ENCODE data around the gene NAGS.
"Not testable (repeated sequence)": the region's sequence is repeated elsewhere in the genome, so short reads cannot be mapped to it uniquely, and the experiment has no call there.

The NAGS gene

DNA sequence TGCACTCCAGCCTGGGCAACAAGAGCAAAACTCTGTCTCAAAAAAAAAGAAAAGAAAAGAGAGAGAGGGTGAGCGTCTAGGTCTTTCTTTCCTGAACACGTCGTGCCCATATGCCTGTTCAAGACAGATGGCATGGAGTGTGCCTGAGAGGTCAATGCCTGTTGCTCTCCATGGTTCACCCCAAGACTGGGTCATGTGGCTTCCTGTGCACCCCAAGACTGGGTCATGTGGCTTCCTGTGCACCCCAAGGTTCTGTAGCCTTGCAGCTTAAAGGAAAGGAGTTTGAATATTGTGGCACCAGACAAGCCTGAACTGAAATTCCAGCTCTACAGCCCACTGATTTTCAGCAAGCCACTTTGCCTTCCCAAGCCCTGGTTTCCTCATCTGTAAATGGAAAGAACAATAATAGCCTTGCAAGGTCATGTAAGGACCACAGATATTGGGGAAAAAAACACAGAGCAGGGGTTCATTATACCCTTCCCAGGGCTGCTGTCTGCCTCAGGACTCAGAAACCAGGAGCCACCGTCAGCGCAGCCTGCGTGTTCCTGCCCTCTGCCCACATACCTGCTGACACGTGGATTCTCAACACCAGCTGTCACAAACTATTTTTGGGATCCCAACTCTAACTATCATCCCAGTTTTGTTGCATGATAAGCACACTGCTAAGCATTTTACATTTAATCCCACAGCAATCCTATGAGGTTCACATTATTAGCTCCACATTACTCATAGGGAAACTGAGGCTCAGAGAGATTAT lies 18.0 kb upstream of the NAGS start:
- DNase-seq: no peak

DNA sequence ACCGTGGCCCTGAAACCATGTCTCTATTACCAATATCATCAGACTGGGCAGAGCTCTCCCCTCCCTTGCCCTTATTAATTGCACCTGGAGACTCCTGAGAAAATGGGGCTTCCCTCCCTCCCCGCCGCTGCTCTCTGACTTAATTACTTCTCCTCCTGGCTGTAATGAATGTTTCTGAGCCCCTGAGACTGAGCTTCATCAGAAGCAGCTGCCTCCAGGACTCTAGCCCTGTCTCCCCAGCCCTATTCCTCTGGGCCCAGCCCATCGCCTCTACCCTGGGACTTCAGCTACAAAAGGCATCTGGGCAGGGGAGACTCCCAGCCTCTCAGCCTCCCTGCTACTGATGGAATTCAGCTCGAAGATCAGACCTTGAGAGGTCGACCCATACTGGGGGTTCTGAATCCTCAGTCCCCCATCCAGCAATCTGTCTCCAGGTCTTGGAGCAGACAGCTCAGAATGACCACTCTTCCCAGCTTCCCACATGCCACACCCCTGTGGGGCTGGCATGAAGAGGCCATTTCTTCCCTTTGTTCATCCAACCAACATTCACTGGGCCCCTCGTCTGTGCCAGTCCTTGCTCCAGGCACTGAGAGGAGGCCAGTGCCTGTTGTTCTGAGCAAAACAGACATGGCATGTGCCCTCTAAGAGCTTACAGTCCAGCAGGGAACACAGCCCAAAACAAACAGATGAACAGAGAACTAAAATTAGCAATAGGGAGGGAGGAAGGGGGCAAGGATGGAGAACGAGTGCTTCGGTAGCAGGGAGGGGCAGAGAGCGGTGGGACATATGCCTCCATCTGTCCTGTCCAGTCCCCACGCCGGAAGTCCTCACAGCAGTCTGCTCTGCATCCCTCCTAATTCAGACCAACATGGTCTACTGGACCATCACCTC lies 17.0 kb upstream of the NAGS start:
- no peak for DNase-seq

DNA sequence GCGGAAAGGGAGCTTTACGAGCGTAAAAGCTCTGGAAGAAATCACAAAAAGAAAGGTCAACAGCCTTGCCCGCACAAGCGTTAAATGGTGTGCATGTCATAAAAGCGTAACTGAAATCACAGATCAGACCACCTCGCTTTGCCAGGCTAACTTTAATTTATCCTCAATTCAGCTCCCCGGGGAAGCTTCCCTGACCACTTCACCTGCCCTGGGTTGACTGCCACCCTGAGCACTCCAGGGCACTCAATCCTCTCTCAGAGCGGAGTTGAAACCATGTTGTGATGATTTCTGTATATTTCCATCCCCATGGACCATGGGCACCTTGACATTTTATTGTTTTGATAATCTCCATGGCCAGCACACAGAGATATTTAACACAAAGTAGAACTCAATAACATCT lies 16.1 kb upstream of the NAGS start:
- DNase-seq: no peak

DNA sequence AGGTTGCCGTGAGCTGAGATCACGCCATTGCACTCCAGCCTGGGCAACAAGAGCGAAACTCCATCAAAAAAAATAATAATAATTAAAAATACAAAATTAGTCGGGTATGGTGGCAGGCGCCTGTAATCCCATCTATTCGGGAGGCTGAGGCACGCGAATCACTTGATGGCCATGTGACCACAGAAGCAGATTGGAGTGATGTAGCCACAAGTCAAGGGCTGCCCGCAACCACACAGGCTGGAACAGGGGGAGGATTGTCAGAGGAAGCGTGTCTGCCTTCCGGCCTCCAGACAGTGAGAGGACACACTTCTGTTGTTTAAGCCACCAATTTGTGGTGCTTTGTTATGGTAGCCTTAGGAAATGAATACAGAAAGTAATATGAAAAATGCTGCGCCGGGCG lies 11.8 kb upstream of the NAGS start:
- DNase-seq: no peak

DNA sequence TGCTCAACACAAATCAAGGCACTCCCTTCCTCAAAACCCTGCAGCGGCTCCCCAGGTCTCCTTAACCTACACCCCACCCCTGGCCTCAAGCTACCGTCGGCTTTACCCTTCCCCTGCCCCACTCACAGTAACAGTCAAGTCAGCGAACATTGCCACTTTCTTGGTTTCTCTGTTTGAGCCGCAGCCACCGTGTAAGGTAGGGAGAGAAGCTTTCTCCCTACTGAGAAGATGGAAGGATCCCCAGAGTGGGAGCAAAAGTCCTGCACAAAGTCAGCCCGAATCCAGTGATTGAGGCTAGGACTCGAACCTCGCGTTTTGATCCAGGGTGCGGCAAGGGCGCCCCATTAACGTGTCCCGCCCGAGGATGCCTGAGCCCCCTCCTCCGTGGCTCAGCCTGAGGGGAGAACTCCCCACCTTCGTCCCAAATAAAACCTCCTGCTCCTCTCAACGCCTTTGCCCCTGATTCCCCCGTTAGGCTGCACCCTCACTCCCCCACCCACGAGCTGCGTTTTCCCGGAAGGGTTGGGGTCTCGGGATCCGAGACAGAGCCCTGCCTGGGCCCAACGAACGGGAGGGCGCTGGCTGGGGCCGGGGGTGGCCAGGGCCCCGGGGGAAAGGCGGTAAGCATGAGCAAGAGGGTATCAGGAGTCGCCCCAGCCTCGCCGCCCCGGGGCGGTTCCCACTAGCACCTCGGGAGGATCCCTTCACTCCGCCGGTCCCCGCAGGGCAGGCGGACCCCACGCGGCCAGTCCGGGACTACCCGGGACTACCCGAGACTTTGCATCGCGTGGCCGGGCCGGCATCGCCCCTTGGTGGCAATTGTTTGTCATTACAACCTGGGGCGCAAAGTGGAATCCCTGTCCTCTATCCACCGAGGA lies 9.9 kb upstream of the NAGS start:
- DNase-seq: peak; percentile 51

DNA sequence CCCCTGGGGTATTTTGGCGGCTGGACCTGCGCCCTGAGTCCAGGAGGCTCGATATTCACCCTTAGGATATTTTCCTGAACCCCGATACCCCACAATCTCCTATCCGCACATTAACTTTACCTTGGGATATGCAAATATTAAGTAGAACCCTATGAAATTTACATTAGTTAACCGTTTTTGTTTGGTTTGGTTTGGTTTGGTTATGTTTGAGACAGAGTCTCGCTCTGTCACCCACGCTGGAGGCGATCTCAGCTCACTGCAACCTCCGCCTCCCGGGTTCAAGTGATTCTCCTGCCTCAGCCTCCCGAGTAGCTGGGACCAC lies 9.3 kb upstream of the NAGS start:
- no peak for DNase-seq

DNA sequence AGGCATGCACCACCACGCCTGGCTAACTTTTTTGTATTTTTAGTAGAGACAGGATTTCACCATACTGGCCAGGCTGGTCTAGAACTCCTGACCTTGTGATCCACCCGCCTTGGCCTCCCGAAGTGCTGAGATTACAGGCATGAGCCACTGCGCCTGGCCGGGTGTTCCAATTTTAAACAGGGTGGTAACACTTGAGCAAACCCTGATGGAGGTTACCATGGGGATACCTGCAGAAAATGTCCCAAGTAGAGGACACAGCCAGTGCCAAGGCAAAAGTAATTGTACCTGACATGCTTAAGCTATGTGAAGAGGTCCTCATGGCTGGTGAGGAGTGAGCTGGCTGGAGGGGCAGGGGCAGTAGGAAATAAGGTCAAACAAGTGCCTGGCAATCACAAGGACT lies 7.2 kb upstream of the NAGS start:
- not testable (repeated sequence) for DNase-seq

DNA sequence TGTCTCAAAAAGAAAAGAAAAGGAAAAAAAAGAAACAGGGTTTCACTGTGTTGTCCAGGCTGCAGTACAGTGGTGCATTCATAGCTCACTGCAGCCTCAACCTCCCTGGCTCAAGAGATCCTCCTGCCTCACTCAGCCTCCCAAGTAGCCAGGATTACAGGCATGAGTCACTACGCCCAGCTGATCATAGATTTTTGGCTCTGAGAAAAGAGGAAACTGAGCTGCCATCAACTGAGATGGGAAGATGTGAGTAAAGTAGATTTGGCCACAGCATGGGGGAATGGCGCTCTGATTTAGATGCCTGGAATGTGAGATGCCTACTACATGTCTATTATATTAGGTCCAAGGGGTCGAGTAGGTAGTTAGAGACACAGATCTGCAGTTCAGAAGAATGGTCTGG lies 5.9 kb upstream of the NAGS start:
- DNase-seq: no peak

DNA sequence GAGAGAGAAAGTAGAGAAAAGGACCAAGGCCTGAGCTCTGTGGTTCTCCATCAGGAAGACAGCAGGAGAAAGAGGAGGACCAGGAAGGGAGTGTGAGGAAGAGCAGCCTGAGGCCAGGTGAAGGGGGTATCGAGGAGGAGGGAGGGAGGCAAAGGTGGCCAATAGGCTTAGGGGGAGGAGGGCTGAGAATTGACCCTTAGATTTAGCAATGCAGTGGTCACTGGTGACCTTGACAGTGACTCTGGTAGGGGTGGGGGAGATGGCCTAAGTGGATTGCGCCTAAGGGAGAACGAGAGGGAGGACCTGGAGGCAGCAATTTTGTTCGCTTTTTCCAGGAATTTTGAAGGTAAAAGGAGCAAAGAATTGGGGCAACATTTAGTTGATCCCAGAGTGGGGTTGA lies 5.4 kb upstream of the NAGS start:
- DNase-seq: no peak

DNA sequence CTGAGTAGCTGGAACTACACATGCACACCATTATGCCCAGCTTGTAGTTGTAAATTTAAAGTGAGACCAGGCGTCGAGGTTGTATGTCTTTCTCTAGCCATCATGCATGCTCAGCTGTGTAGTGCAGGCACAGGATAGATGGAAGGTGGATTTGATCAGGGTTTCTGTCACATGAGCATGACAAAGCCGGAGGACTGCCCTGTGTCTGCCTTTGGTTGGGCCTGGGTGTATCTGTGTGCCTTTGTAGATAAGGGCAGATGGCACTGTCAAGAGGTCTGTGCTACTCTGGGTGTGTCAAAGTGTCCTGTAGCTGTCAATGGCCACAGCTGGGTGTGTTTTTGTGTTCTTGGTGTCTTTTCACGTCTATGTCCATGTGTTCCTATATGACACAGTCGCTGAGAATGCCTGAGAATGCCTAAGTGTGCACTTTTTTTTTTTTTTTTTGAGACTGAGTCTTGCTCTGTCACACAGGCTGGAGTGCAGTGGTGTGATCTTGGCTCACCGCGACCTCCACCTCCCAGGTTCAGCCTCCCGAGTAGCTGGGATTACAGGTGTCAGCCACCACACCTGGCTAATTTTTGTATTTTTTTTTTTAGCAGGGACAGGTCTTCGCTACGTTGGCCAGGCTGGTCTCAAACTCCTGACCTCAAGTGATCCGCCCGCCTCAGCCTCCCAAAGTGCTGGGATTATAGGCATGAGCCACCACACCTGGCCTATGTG lies 4.1 kb upstream of the NAGS start:
- no peak for DNase-seq

DNA sequence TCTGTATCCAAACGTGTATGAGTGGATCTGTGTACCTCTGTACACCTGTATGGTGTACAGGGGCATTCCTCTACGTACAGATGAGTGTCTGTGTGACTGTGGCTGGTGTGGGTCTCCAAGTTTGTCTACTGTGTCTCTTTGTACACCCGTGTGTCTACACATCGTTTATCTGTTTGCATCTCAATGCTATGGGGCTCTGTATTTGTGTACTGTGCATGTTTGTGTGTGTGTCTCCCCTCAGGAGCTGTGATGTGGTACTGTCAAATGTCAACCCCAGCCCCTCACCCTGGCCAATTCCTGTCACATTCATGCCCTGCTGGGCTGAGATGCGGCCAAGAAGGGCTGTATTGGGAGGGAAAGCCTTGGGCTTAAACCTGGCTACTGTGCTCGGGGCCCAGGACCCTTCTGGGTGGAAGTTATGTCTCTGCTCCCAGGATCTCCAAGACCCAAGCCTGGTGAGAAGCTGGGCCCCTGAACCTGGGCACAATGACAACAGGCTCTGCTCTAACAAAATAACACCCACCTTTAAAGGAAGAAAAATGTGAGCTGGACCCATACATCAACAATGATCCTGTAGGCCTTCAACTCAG lies 3.5 kb upstream of the NAGS start:
- no peak for DNase-seq

DNA sequence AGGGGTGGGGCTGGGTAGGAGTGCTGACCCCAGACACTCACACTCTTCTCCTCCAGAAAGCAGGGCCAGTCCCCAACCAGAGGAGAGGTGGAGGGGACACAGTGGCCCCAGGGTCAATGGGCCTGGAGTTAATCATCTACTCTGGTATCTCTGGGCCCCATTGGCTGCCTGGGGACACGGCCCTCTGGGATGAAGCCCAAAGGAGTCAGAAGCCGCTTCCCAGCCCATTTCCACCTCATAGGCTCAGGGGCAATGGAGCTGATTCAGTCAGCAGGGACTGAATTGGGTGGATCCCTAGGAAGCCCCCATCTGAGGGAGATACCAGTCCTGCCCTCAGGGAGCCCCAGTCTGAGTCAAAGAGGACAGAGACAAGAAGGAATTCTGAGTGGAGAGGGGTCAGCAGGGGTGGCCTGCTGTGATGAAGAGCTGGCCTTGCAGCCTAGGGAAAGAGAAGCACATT lies 2.9 kb upstream of the NAGS start:
- no peak for DNase-seq

DNA sequence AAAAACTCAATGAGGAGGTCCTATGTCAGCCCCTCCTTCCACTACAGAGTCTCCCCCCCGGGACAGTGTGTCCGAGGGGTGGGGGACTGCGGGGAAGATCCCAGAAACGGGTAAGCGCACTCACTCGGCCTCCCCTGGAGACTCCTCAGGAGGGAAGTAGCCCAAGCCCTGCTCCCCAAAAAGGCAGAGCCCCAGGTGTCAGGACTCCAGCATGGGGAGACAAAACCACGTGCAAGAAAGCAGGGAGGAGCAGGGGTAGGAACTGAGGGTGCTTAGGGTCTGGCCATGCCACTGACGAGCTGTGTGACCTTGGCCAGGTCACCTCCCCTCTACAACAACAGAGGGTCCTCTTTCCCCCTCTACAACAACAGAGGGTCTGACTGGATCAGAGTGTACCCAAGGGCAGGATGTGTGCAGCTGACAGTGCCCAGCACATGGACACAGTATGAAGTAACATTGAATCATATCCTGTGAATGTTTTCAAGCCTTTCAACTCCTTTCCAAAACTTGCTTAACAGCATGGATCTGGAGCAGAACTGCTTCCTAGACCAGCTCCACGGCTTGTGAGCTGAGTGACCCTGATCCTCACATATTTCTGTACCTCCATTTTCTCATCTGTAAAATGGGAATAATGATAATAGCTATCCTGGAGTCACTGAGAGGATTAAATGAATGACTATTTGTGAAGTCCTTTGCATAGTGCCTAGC lies 2.1 kb upstream of the NAGS start:
- no peak for DNase-seq

DNA sequence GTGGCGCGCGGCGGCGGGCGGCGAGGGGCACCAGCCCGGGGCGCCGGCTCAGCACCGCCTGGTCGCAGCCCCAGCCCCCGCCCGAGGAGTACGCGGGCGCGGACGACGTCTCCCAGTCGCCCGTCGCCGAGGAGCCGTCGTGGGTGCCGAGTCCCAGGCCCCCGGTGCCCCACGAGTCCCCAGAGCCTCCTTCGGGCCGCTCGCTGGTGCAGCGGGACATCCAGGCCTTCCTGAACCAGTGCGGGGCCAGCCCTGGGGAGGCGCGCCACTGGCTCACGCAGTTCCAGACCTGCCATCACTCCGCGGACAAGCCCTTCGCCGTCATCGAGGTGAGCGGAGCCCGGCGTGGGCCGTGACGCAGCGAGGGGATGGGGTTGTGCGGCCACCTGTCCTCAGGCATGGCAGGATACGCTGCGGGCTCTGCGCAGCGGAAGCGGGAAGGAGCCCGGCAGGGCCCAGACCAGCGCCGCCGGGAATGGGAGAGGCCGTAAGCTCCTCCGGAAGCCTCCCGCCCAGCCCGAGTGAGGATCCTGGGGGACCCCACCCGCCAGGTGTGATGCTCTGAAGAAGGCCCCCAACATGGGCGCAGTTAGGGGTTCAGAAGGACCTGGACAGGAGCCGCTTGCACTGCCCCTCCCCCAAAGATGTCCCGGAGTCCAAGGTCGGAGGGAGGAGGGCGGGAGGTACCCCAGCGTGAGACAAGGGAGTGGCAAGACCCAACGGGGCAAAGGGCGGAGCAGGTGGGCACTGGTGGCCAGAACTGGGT lies 522 bp downstream of the NAGS start:
- DNase-seq: no peak

DNA sequence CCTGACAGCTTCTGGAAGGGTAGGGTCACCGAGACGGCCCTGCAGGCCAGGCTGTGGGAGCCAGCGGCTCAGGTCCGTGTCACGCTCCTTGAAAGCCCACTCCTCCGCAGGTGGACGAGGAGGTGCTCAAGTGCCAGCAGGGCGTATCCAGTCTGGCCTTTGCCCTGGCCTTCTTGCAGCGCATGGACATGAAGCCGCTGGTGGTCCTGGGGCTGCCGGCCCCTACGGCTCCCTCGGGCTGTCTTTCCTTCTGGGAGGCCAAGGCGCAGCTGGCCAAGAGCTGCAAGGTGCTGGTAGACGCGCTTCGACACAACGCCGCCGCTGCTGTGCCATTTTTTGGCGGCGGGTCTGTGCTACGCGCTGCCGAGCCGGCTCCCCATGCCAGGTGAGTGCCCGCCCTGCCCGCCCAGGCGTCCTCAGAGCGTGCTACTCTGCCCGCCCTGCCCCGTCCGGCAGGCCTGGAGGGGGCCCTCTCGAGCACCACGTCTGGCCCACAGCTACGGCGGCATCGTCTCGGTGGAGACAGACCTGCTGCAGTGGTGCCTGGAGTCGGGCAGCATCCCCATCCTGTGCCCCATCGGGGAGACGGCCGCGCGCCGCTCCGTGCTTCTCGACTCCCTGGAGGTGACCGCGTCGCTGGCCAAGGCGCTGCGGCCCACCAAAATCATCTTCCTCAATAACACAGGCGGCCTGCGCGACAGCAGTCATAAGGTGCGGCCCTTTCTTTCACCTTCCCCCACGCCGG lies 1.3 kb downstream of the NAGS start:
- peak; percentile 40 for DNase-seq

DNA sequence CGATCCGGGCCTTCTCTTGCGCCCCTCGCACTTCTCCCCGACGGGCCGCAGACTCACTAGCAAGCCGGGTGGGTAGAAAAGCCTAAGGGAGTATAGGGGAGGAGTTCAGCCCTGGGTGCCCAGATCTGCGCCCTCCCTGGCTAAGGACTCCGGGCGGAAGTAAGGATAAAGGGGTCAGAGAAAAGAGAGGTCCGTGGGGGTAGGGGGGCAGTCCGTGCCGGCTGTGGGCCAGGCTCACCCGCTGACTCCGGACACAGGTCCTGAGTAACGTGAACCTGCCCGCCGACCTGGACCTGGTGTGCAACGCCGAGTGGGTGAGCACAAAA lies 1.8 kb downstream of the NAGS start:
- no peak for DNase-seq

DNA sequence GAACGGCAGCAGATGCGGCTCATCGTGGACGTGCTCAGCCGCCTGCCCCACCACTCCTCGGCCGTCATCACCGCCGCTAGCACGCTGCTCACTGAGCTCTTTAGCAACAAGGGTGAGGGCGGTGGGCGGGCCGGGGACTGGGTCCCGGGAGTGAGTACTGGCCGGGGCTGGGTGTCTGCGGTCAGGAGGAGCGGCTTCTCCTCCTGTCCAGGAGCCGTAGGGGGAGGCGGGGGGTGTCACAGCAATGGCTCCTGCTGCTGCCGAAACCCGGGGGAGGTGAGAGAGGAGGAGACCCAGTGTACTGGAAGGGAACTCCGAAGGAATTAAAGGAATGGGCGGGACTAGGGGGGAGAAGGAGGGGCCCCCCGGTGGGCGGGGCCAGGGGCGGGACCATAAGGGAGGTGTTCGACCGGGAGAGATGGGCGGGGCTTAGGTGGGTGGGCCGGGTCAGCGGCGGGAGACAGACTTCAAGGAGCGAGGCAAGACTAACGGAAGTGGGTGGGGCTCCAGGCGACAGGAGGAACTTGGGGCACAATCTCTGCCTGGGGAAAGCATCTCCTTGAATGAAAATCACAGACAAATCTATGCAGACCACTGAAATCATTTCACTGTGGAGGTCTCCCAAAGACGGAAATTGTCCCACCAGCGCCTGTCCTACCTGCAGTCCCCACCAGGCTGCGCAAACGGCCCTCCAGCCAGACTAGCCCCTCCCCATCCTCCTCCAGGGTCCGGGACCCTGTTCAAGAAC lies 2.4 kb downstream of the NAGS start:
- DNase-seq: peak; percentile 97

DNA sequence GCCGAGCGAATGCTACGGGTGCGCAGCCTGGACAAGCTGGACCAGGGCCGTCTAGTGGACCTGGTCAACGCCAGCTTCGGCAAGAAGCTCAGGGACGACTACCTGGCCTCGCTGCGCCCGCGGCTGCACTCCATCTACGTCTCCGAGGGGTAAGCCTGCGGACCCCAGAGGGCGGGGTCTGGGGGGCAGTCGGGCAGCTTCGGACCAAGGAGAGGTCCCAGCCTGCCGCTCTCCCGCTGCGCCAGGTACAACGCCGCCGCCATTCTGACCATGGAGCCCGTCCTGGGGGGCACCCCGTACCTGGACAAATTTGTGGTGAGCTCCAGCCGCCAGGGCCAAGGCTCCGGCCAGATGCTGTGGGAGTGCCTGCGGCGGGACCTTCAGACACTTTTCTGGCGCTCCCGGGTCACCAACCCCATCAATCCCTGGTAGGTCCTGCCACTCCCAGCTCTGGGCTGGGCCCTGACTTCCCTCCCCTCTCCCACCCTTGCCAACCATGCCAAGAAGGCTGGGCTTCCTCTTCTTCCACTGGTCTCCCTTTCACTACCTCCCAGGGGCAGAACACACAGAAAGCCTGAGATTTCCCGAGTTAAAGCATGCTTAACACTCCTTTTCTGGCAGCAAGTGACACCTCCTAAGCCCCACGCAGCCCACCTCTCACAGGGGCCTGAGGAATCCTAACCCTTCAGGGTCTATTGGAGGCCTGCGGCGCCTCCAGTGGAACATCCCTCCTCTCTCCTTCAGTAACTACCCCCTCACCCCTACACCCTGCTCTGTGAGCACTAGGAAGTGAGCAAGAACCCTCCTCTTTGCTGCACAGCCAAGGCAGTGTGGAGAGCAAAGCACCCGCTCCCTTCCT lies 3.2 kb downstream of the NAGS start:
- DNase-seq: no peak
